ENCODE data around the gene CCDC126. TPM values are rescaled to one million over a fixed set of nuclear protein-coding genes. Genes with fewer than 3 reads are reported as not detected.

The CCDC126 gene
- total RNA-seq = 5.7 and 11.4 TPM in 2 replicates

GRCh38 chr7:23597094-23598091 lies at the start of gene CCDC126:
TSS of gene CCDC126 (plus strand) at chr7:23597382. CDS start at chr7:23611316, 13,934 bp downstream.

GRCh38 chr7:23679898-23680413 lies 82.8 kb downstream of the CCDC126 start, which contains the start of gene FAM221A:
TSS of gene FAM221A (plus strand) at chr7:23680199. CDS start at chr7:23680219, 20 bp downstream.

Other genes with a start within 250 kb of the CCDC126 start
- 27.7 and 39.0 TPM in 2 replicates for gene IGF2BP3, start 126.9 kb upstream of the CCDC126 start, total RNA-seq
- 9.9 and 19.6 TPM in 2 replicates for gene TRA2A, start 65.4 kb upstream of the CCDC126 start, total RNA-seq
- 3.3 and 5.1 TPM in 2 replicates for gene FAM221A, start 82.8 kb downstream of the CCDC126 start, total RNA-seq
- not detected in 2 replicates for gene STK31, start 112.8 kb downstream of the CCDC126 start, total RNA-seq

Data from mesangial cell (primary cell).